ENCODE data around the gene ATP8A2. TPM values are rescaled to one million over a fixed set of nuclear protein-coding genes. Genes with fewer than 3 reads are reported as not detected.
A peak's percentile ranks its signal among the peaks of the same experiment; 100 is the strongest.

Gene ATP8A2
- total RNA-seq, 1 experiment from 2014 or later, result 0.26 TPM

DNA sequence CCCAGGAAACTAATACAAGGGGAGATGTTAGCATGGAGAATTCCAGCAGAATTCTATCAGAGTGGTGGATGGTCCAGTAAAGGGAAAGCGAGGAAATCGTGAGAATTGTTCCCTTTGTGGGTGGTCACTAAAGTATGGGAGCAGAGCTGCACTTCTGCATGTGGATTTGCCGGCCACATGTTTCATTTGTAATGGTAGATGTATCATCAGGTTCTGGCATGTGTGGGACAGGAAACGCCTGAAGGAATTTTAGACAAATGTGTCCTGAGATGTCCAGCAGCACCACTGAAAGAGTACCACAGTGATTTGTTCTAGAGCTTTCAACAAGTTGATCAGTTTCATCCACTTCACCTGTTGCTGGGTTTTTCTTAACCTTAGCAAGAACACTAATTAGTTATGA, 371.6 kb downstream of the ATP8A2 start:
- TF ChIP-seq, protein P1, sequence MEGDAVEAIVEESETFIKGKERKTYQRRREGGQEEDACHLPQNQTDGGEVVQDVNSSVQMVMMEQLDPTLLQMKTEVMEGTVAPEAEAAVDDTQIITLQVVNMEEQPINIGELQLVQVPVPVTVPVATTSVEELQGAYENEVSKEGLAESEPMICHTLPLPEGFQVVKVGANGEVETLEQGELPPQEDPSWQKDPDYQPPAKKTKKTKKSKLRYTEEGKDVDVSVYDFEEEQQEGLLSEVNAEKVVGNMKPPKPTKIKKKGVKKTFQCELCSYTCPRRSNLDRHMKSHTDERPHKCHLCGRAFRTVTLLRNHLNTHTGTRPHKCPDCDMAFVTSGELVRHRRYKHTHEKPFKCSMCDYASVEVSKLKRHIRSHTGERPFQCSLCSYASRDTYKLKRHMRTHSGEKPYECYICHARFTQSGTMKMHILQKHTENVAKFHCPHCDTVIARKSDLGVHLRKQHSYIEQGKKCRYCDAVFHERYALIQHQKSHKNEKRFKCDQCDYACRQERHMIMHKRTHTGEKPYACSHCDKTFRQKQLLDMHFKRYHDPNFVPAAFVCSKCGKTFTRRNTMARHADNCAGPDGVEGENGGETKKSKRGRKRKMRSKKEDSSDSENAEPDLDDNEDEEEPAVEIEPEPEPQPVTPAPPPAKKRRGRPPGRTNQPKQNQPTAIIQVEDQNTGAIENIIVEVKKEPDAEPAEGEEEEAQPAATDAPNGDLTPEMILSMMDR (IDR thresholded peaks at IDR 0.05; ENCODE audit: unreplicated experiment), result no peak
- Mint-ChIP-seq H3K9me3 (ENCODE audit: unreplicated experiment) (no peaks in the 10 kb centered on the region), H3K27ac (ENCODE audit: low read depth, unreplicated experiment) (no peak overlapping the region), H3K4me3 (ENCODE audit: unreplicated experiment) (no peak overlapping the region), H3K4me1 (ENCODE audit: insufficient read depth, unreplicated experiment) (peaks cover 8% of the 10 kb centered on the region), H3K27me3 (ENCODE audit: insufficient read depth, unreplicated experiment) (no peaks in the 10 kb centered on the region), H3K36me3 (ENCODE audit: insufficient read depth, unreplicated experiment) (no peaks in the 10 kb centered on the region)
- ChIA-PET POLR2A (interaction anchor here (0.7 kb wide), 1 partner anchor 11 kb away, joined by 3 read pairs; no protein-coding TSS in a partner anchor), CTCF (interaction anchor here (0.6 kb wide), 1 partner anchor 16 kb away, joined by 3 read pairs; no protein-coding TSS in a partner anchor)
- DNase-seq (ENCODE audit: unreplicated experiment), result peak; percentile 9
- no TSS peak for BruUV-seq (replicated peaks)
- intact Hi-C loops (cut with micrococcal nuclease), result no loop called here

DNA sequence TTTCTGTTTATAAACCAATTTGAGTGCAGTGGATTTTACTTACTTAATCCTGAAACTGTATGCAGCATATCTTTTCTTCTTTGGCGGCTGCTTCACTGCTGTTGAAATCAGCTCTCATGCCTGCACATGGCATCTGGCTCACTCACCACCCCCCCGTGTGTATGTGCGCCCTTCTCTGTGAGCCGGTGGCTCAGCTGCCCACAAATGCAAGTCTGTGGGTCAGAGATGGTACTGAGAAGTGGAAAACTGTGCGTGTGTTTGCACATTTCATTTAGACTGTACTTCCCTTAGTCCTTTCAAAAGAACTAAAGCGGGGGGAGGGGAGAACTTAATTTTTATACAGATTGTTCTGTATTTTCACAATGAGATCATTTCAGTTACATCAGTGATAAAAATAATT, 372.4 kb downstream of the ATP8A2 start:
- H3K27me3 Mint-ChIP-seq (ENCODE audit: insufficient read depth, unreplicated experiment), result no peaks in the 10 kb centered on the region
- TF ChIP-seq, protein P1 (IDR thresholded peaks at IDR 0.05; ENCODE audit: unreplicated experiment), result no peak

DNA sequence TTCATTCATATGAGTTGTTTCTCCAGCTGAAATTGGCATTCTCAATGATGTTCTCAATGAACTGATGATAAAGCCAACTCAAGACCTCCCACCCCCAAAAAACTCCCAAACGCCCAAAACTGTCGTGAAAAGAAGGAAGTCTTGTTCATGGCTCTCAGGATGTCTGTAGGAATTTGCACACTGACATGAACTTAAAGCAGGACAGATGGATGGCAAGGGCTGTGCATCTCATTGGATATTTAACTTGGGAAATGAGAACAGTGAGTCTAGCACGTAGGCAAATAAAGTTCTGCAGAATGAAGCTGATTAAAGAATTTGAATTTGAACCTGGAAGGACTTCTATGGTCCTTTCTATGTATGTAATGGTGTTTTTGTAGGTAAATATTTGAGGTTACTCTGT, 374.4 kb downstream of the ATP8A2 start:
- POLR2A ChIA-PET, result no interaction called here

More for the DNA sequence above, 372.4 kb downstream of the ATP8A2 start:
- H3K4me1 Mint-ChIP-seq (ENCODE audit: insufficient read depth, unreplicated experiment), result peaks cover under 1% of the 10 kb centered on the region
- ChIA-PET POLR2A (interaction anchor here (0.7 kb wide), 1 partner anchor 11 kb away, joined by 3 read pairs; no protein-coding TSS in a partner anchor), CTCF (no interaction called here)
- H3K4me3 Mint-ChIP-seq (ENCODE audit: unreplicated experiment), result no peak overlapping the region
- BruUV-seq (replicated peaks), result no TSS peak
- no peak overlapping the region for H3K27ac Mint-ChIP-seq (ENCODE audit: low read depth, unreplicated experiment)
- intact Hi-C loops (cut with micrococcal nuclease), result no loop called here
- H3K9me3 Mint-ChIP-seq (ENCODE audit: unreplicated experiment), result no peaks in the 10 kb centered on the region
- no peaks in the 10 kb centered on the region for H3K36me3 Mint-ChIP-seq (ENCODE audit: insufficient read depth, unreplicated experiment)
- no peak for DNase-seq (ENCODE audit: unreplicated experiment)

DNA sequence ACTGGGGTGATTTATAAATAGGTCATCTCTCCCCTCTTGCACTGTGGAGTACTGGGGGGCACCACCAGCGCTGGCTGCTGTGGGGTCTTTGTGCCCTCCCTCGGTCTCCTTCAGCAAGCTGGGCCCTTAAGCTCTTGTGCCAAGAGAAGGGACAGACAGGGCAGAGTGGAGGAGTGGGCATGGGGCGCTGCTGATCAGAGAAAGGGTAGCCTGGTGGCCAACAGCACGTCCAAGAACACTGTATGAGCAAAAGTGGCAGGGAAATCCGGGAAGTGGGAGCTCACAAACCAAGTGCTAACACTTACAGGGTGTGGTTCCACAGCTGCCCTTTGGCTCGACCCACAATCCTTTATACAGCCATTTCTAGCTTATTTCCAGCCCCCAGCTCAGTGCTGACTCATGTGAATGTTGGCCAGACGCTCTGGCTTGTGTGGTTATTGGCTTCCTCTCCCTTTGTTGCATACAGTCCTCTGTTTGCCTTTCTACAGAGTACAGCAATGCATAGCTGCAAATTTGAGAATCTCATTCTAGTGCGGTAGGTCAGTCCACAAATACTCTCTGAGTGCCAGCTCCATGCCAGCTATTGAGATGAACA, 381.3 kb downstream of the ATP8A2 start:
- Mint-ChIP-seq H3K9me3 (ENCODE audit: unreplicated experiment) (no peaks in the 10 kb centered on the region), H3K36me3 (ENCODE audit: insufficient read depth, unreplicated experiment) (no peaks in the 10 kb centered on the region), H3K4me3 (ENCODE audit: unreplicated experiment) (no peak overlapping the region), H3K27me3 (ENCODE audit: insufficient read depth, unreplicated experiment) (no peaks in the 10 kb centered on the region), H3K4me1 (ENCODE audit: insufficient read depth, unreplicated experiment) (peaks cover 18% of the 10 kb centered on the region), H3K27ac (ENCODE audit: low read depth, unreplicated experiment) (peak overlapping the region; percentile 64)
- TF ChIP-seq, protein P1 (IDR thresholded peaks at IDR 0.05; ENCODE audit: unreplicated experiment), result no peak
- intact Hi-C loops (cut with micrococcal nuclease), result no loop called here
- peak; percentile 88 for DNase-seq (ENCODE audit: unreplicated experiment)
- ChIA-PET CTCF (interaction anchor here (0.6 to 0.8 kb wide), 2 partner anchors 283 to 324 kb away, joined by 3 to 4 read pairs; no protein-coding TSS in a partner anchor), POLR2A (interaction anchor here (1.2 kb wide), 2 partner anchors 10 to 108 kb away, joined by 4 read pairs; no protein-coding TSS in a partner anchor)
- no TSS peak for BruUV-seq (replicated peaks)

More for the DNA sequence above, 374.4 kb downstream of the ATP8A2 start:
- CTCF ChIA-PET, result no interaction called here
- Mint-ChIP-seq H3K4me1 (ENCODE audit: insufficient read depth, unreplicated experiment) (no peaks in the 10 kb centered on the region), H3K4me3 (ENCODE audit: unreplicated experiment) (no peak overlapping the region), H3K36me3 (ENCODE audit: insufficient read depth, unreplicated experiment) (no peaks in the 10 kb centered on the region), H3K9me3 (ENCODE audit: unreplicated experiment) (no peaks in the 10 kb centered on the region), H3K27ac (ENCODE audit: low read depth, unreplicated experiment) (no peak overlapping the region), H3K27me3 (ENCODE audit: insufficient read depth, unreplicated experiment) (no peaks in the 10 kb centered on the region)
- BruUV-seq (replicated peaks), result no TSS peak
- intact Hi-C loops (cut with micrococcal nuclease), result no loop called here
- no peak for DNase-seq (ENCODE audit: unreplicated experiment)
- TF ChIP-seq, protein P1 (IDR thresholded peaks at IDR 0.05; ENCODE audit: unreplicated experiment), result no peak

All from MCF 10A (cell line).